Testis (tissue), 2 donors: ENCODE data around the gene MARK4.

Experiments used
- POLR2A ChIP-seq: fragments of 450-650 bp; IDR thresholded peaks from one replicate; pipeline ENCODE4 v1.6.1; 2017; ENCODE audit warnings: antibody characterized with exemption, mild to moderate bottlenecking, moderate library complexity
- TF ChIP-seq, protein P1 (sequence below), 3 experiments: fragments of 450-650 bp in 2 of 3; fragments of 200-600 bp in 1 of 3; sonication (generic) in 1 of 3; IDR thresholded peaks; one replicate each; pipeline ENCODE4 v1.5.1; 2016 to 2019; ENCODE audit warnings: antibody characterized with exemption in 3 of 3, mild to moderate bottlenecking in 2 of 3, moderate library complexity in 1 of 3

DNA sequence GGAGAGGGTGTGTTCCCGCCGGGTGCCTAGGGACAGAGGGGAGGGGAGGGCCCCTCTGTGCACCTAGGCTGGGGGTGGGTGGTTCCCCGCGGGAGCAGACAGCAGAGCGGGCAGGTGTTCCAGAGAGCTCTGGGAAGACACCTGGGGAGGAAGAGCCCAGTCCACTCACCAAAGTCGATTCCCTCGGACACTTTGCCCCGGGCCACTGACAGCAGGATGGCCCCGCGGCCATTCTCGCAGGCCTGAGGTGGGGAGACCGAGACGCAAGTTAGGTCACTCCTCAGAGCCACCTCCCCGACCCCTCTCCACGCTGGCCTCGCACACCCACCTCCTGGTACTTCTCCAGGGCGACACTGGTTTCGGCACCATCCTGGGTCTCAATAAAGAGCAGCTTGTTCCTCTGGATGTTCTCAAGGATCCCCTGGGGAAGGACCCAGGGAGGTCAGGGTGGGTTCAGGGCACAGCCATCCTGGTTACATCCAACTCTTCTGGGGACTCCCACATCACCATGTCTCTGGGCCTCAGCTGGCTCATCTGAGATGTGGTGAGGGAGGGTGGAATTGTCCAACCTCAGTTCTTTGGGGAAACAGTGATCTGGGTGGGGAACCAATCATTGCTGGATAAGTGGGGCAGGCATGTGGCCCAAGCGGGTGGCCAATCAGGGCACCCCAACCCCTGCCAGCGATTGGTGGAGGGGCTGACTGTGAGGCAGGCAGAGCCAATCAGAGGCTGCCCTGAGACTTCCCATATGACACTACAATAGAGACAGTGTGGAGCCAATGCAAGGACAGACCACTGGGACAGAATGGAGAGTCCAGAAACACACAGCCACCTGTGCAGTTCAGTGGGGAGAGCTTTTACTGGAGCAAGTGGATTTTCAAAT lies 102.1 kb downstream of the MARK4 start:
- TF ChIP-seq, protein P1, sequence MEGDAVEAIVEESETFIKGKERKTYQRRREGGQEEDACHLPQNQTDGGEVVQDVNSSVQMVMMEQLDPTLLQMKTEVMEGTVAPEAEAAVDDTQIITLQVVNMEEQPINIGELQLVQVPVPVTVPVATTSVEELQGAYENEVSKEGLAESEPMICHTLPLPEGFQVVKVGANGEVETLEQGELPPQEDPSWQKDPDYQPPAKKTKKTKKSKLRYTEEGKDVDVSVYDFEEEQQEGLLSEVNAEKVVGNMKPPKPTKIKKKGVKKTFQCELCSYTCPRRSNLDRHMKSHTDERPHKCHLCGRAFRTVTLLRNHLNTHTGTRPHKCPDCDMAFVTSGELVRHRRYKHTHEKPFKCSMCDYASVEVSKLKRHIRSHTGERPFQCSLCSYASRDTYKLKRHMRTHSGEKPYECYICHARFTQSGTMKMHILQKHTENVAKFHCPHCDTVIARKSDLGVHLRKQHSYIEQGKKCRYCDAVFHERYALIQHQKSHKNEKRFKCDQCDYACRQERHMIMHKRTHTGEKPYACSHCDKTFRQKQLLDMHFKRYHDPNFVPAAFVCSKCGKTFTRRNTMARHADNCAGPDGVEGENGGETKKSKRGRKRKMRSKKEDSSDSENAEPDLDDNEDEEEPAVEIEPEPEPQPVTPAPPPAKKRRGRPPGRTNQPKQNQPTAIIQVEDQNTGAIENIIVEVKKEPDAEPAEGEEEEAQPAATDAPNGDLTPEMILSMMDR (IDR thresholded peaks at IDR 0.05) = no peak
- no peak for TF ChIP-seq POLR2A
